DND-41 (cell line): ENCODE results near the gene FNDC3B.

Experiments
- ATAC-seq: fragments of 200-7000 bp; cut with Tn5 transposase; 3 replicates; pipeline ENCODE4 v1.9.1; 2021; ENCODE audit warnings: low read depth; ENCODE audit not compliant: insufficient read depth
- DNase-seq: peaks from one replicate; pipeline ENCODE4 v3.0.0-alpha.2; 2020
- H2AFZ ChIP-seq: 2 replicates; pipeline ENCODE4 v1.6.0; 2012; ENCODE audit warnings: low read depth, low read length
- H3K27ac ChIP-seq: 2 replicates; pipeline ENCODE4 v1.5.1; 2012; ENCODE audit warnings: low read length, inconsistent platforms
- H3K27me3 ChIP-seq: fragments of 200-600 bp; sonication (generic); 2 replicates; pipeline ENCODE4 v1.6.0; 2012; ENCODE audit warnings: low read length, mild to moderate bottlenecking, inconsistent platforms; ENCODE audit not compliant: insufficient read depth, poor library complexity
- H3K36me3 ChIP-seq: 2 replicates; pipeline ENCODE4 v1.5.1; 2012; ENCODE audit warnings: low read length, inconsistent platforms; ENCODE audit not compliant: insufficient read depth
- H3K4me1 ChIP-seq: 2 replicates; pipeline ENCODE4 v1.5.1; 2012; ENCODE audit warnings: mild to moderate bottlenecking, low read length; ENCODE audit not compliant: insufficient read depth
- H3K4me2 ChIP-seq: 2 replicates; pipeline ENCODE4 v1.6.0; 2012; ENCODE audit warnings: mild to moderate bottlenecking, moderate library complexity, low read length, inconsistent platforms; ENCODE audit not compliant: insufficient read depth
- H3K4me3 ChIP-seq, 2 experiments: fragments of 200-600 bp in 1 of 2; shearing (Covaris generic) in 1 of 2; 2 replicates each; pipeline ENCODE4 v1.5.1; 2012 to 2016; ENCODE audit warnings: inconsistent platforms in 2 of 2, low read length in 2 of 2, mild to moderate bottlenecking in 2 of 2, low read depth in 1 of 2, moderate library complexity in 1 of 2
- H3K79me2 ChIP-seq: 2 replicates; pipeline ENCODE4 v1.6.0; 2012; ENCODE audit warnings: low read length, inconsistent platforms; ENCODE audit not compliant: insufficient read depth
- H3K9ac ChIP-seq: 2 replicates; pipeline ENCODE4 v1.6.0; 2012; ENCODE audit warnings: low read depth, mild to moderate bottlenecking, inconsistent platforms, low read length, moderate library complexity
- H3K9me3 ChIP-seq: 2 replicates; pipeline ENCODE4 v1.5.1; 2012; ENCODE audit warnings: low read length, moderate library complexity, mild to moderate bottlenecking, inconsistent platforms; ENCODE audit not compliant: insufficient read depth, severe bottlenecking
- H4K20me1 ChIP-seq: 2 replicates; pipeline ENCODE4 v1.6.0; 2012; ENCODE audit warnings: low read length; ENCODE audit not compliant: insufficient read depth
- CTCF ChIP-seq: IDR thresholded peaks from 2 replicates; pipeline ENCODE4 v1.5.1; 2012; ENCODE audit warnings: borderline replicate concordance, low read length, moderate library complexity, mild to moderate bottlenecking; ENCODE audit not compliant: poor library complexity, severe bottlenecking; ENCODE audit errors: extremely low read depth
- EZH2 ChIP-seq: IDR thresholded peaks from 3 replicates; pipeline ENCODE4 v1.6.1; 2012; ENCODE audit warnings: borderline replicate concordance, low read depth, mild to moderate bottlenecking, moderate library complexity, low read length, inconsistent platforms; ENCODE audit not compliant: severe bottlenecking

The FNDC3B gene

GRCh38 chr3:172154768-172155664, 115.6 kb downstream of the FNDC3B start:
- Histone ChIP-seq H3K4me2 (no peak overlapping the region), H3K4me3 (no peak overlapping the region), H3K27ac (no peak overlapping the region), H4K20me1 (0 out of 2 replicates have a peak, but pooled peaks cover 2% of the 10 kb centered on the region), H2AFZ (no peak overlapping the region), H3K36me3 (no peaks in the 10 kb centered on the region), H3K79me2 (no peaks in the 10 kb centered on the region), H3K27me3 (no peaks in the 10 kb centered on the region), H3K9ac (no peak overlapping the region), H3K4me1 (no peaks in the 10 kb centered on the region), H3K9me3 (no peaks in the 10 kb centered on the region)
- no peak for DNase-seq
- TF ChIP-seq CTCF (no peak), EZH2 (no peak)
- no peak for ATAC-seq

- Histone ChIP-seq H3K27me3 (no peaks in the 10 kb centered on the region), H2AFZ (no peak overlapping the region), H3K9ac (no peak overlapping the region), H4K20me1 (0 out of 2 replicates have a peak, but pooled peaks cover 2% of the 10 kb centered on the region), H3K36me3 (no peaks in the 10 kb centered on the region), H3K4me3 (no peak overlapping the region), H3K4me1 (no peaks in the 10 kb centered on the region), H3K9me3 (no peaks in the 10 kb centered on the region), H3K4me2 (no peak overlapping the region), H3K79me2 (no peaks in the 10 kb centered on the region), H3K27ac (no peak overlapping the region)
- no peak for TF ChIP-seq EZH2
- TF ChIP-seq CTCF = no peak
- no peak for DNase-seq
- ATAC-seq = no peak
Observed at GRCh38 chr3:172155897-172156585, 116.7 kb downstream of the FNDC3B start.

- no peak for DNase-seq
- Histone ChIP-seq H3K4me3 (no peak overlapping the region), H3K36me3 (no peaks in the 10 kb centered on the region), H3K79me2 (no peaks in the 10 kb centered on the region), H3K9me3 (no peaks in the 10 kb centered on the region), H3K27me3 (no peaks in the 10 kb centered on the region), H4K20me1 (0 out of 2 replicates have a peak, but pooled peaks cover 2% of the 10 kb centered on the region), H2AFZ (no peak overlapping the region), H3K27ac (no peak overlapping the region), H3K4me2 (no peak overlapping the region), H3K9ac (no peak overlapping the region), H3K4me1 (no peaks in the 10 kb centered on the region)
- TF ChIP-seq CTCF = no peak
- no peak for ATAC-seq
Observed at GRCh38 chr3:172156586-172156955, 117.2 kb downstream of the FNDC3B start.
